NCI-H2171 (cell line): ENCODE measurements around the gene TAGLN3.

ENCODE experiments used
- DNase-seq: peaks from one replicate; lab custom pipeline; 2025; lab: John Stamatoyannopoulos, UW

Gene TAGLN3

DNA sequence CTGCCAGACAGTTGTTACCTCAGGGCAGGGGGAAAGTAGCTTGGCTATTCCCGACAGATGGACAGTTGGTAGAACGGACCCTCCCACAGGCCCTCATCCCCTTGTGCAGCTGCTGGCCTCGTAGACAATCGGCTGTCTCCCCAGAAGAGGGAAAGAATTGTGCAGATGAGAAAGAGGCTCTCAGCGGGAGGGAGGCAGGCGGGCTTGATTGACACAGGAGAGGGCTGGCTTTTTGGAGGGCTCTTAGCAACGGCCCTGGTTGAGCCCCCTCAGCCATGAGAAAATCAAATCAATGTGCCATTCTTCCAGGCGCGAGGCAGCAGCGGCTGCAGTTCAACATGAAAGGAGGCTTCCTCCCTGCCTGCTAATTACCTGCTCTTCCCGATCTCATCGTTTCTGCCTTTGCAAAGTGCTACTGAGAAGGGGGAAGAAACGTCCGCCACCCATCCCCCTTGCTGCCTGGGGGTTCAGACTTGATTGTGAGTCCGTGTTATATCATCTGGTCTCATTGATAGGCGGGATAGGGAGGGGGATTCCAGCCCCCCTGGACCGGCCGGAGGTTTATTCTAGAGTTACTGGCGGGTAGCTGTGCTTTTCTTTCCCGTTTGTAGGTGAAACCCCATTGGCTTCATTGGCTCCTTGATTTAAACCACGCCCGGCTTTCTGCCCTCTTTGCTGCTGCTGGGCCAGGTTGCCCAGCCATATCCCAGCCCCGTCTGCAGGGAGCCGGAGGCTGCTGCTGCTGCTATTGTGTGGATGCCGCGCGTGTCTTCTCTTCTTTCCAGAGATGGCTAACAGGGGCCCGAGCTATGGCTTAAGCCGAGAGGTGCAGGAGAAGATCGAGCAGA lies at the start of gene TAGLN3:
Gene TAGLN3, plus strand, starts transcription at position 287 of the 848 bp plus-strand sequence. Its CDS starts 501 bp downstream, at position 788.
- DNase-seq: peak; percentile 73

DNA sequence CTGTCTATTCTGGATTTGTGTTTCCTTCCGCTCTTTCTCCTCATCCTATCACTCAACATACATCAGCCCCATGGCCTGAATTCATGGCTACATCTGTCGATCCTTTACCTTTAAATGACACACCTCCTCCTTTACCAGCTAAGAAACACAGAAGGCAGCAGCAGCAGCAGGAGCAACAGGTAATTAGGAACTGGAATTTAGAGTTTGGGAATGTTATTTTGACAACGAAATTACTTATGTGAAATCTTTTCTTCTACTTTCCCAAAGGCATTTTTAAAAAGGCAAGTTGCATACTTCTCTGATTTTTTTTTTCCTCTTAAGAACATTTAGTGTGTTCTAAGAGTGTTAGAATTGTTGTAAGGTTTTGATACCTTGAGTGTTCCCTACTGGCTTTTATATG lies 49.0 kb upstream of the TAGLN3 start:
- no peak for DNase-seq

- no peak for DNase-seq
Measured at GRCh38 chr3:111951032-111951431, 47.7 kb upstream of the TAGLN3 start.

- DNase-seq: no peak
Measured at GRCh38 chr3:111952086-111952485, 46.6 kb upstream of the TAGLN3 start.

DNA sequence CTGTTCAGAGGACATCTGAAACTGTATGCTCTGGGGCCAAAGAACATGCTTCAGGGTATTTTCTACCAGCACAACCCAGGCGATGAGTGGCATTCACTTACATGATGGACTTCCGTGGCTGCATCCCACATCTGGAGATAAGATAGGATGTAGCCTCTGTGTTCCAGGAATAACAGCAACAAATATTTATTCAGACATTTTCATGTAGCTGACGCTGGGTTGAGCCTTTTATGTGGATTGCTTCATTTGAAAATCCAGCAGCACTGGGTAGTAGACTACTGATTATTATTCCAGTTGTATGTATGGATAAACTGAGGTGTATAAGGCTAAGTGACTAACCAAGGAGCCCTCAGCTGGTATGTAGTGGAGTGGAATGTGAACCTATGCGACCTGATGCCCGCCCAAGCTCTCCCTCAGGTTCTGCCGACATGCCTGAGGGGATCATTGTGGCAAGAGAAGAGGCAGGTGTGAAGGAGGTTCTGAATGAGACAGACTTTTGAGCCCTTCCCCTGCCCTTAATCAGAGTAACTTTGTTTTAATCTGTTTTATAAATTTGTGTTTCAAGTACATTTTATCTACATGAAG lies 45.8 kb upstream of the TAGLN3 start:
- no peak for DNase-seq

DNA sequence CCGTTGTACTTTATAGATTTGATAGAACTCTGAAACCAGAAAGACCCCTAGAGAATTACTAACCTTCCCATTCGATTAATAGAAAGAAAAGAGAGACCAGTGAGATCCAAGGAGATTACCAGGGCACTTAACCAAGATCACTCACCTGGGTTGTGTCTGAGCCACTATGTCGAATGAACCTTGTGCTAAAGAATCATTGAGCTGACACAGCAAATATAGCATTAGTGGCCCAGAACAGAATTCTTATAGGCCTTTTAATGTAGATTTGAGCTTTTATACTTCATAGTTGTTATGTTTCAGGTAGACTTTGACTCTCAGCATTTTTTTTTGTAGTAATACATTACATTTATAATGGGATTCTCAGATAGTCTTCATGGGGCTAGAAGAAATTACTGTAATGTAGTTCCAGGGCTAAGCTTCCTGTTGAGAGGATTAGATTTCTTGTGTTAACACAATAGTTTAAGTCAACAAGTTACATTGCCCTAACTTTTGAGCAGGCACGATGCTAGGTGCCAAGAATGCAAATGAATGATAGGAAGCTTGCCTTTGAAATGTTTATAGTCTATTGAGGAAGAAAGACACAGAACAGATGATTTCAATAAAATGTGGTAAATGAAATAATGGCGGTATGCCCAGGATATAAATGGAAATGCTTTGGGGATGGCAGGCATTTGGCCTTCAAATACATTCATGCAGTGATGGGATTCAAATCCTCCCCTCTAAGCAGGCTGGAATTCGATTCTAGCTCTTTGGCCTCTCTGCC lies 44.3 kb upstream of the TAGLN3 start:
- no peak for DNase-seq

DNA sequence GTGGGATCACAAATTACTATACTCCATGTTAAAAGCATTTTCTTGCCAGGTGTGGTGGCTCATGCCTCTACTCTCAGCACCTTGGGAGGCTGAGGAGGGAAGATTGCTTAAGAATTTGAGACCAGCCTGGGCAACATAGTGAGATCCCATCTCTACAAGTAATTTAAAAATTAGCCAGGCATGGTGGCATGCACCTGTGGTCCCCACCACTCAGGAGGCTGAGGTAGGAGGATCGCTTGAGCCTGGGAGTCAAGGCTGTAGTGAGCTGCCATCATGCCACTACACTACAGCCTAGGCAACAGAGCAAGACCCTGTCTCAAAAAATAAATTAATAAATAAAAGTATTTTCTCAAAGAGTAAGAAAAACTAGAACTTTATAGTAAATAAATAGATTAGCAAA lies 42.8 kb upstream of the TAGLN3 start:
- no peak for DNase-seq

- no peak for DNase-seq
Measured at GRCh38 chr3:111956449-111956848, 42.3 kb upstream of the TAGLN3 start.

- DNase-seq: no peak
Measured at GRCh38 chr3:111956995-111957734, 41.6 kb upstream of the TAGLN3 start.

- DNase-seq: no peak
Measured at GRCh38 chr3:111961461-111962164, 37.1 kb upstream of the TAGLN3 start.

DNA sequence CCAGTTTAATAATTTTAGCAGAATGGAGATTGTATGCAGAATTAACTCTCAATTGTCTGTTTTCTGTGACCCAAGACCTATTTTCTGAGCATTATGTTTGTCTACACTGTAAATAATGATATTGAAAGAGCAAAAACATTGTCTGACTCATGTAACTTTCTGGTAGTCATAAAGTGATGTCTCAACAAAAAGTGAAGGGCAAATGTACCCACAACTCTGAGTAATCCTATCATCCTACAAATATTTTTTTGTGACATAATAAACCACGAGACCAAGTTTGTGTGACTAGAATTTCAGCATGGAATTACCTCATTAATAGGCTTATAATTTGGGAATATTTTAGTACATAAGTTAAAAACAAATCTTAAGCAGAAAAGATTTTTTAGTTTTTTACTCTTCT lies 35.3 kb upstream of the TAGLN3 start:
- DNase-seq: no peak

DNA sequence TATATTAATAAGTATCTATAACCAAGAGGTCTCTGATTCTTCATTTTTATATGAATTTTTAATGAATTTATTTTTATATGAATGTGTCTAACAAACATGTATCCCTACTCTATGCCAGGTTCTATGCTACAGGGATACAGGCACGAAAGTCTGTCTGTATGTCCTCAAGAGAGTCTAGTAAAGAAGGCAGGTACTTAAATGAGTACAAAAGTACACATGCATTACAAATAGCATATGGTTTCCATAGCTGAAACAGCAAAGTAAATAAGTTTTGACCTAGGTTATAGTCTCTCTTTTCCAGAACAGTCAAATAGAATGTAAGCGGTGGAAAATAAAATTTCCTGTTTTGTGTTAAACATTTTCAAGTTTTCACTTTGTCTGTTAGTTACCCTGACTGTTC lies 33.2 kb upstream of the TAGLN3 start:
- DNase-seq: no peak

DNA sequence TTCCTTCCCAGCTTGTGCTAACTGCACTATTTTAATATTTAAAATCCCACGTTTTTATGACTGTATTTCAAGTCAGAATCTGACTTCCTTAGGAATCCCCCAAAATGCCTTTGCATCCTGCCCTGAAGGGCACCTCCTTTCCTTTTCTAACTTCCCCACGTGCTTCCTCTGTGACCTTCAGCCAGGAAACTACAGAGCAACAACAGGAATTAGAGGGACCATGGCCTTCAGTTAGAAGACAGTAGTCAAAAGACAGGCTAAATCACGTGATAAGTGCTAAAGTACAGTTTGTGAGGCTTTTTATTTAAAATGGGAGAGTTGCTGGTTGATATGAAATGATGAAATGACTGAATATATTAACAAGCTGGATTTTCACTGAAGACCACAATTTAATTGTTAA lies 31.7 kb upstream of the TAGLN3 start:
- DNase-seq: no peak

GRCh38 chr3:111967651-111968274 lies 31.0 kb upstream of the TAGLN3 start:
- peak; percentile 61 for DNase-seq

- no peak for DNase-seq
Measured at GRCh38 chr3:111968319-111969054, 30.2 kb upstream of the TAGLN3 start.

DNA sequence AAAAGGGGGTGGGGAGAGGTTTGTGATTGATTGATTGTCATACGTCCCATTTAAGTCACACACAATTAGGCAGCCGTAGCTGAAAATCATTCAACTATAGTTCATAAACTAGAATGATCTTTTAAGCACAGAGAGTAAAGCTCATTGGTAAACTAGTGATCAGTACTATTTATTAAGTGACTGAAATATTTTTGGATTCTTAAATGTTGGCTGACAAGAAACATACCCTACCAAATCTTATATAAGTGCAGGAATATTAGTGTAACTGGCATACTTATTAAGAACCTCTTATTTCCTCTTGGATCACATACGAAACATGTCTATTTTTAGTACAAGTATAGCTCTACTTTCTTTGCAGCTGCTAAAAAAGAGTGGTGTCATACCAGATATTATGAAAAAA lies 28.3 kb upstream of the TAGLN3 start:
- DNase-seq: no peak

DNA sequence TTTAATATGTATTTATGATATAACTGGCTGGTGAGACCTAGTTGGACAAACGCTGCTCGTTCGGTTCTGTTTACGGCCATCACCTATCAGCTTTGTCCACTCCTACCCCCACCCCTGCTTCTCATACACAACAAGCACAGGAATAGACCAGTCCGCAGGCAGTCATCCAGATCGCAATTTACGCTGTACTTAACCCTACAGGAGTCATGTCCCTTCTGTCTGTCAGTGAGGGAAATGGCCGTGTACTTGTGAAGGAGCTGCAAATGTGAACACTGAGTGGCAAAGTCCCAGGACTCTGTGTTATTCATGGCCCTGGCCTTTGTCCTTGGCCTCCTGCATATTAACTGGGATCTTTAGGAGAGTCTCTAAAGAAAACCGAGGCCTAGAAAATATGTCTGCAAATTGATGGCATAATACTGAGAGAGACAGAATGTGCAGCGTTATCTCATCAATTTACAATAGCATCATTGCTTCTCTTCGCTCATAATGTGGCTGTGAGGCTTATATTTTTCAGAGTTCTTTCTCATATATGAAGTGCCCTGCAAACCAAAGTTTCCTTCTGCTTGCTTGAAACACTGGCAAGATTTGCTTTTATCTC lies 27.1 kb upstream of the TAGLN3 start:
- DNase-seq: no peak

GRCh38 chr3:111972891-111973290 lies 25.8 kb upstream of the TAGLN3 start:
- no peak for DNase-seq

DNA sequence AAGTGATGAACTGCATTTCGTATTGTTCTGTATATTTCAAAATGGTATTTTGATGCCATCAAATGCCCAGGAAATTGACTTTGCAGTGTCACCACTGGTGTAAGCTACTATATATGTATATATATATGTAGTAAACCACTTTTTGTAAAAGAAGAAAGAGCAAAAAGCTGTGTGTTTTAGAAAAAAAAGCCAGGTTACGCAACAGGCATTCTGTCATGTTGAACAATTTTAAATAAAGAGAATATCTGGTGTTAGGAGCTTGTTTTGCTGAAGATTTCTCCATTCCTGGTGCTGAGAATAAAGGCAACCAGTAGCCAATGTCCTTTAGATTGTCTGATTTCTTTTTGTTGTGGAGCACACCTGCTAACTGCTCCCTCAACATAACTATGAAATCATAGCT lies 23.6 kb upstream of the TAGLN3 start:
- no peak for DNase-seq

DNA sequence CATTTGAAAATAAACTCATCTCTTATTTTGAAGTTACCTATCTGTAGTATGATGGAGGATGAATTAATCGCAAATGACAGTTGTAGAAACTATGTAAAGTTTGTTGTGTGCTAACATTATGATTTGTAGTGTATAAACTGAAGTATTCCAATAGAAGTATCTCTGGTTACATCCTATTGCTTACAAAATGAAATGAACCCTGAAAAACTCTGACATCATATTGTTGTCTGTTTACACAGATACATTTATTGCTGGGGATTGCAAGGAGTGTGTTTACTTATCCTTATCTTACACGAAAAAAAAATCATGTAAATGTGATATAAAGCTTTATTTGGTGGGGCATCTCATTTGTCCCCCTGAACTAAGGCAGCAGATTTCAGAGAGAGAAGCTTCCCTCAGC lies 22.5 kb upstream of the TAGLN3 start:
- no peak for DNase-seq
